Measurements from ENCODE around the gene ZRSR2. TPM values are rescaled to one million over a fixed set of nuclear protein-coding genes. Genes with fewer than 3 reads are reported as not detected.

The ZRSR2 gene
- total RNA-seq, 1 experiment from 2014 or later, result 3.0 TPM

GRCh38 chrX:15841853-15842516, 51.7 kb downstream of the ZRSR2 start:
- no peaks in the 10 kb centered on the region for H3K4me1 ChIP-seq (ENCODE audit: control insufficient read depth, insufficient read depth, low read length)
- TF ChIP-seq SIN3A (IDR thresholded peaks at IDR 0.05; ENCODE audit: borderline replicate concordance, insufficient read depth, low read depth, low read length), result no peak
- no peak for TF ChIP-seq TCF7L2 (IDR thresholded peaks at IDR 0.05; ENCODE audit: low read depth, low read length)
- ATAC-seq, result no peak
- H3K4me3 ChIP-seq (ENCODE audit: low read depth in 2 of 2, low read length in 2 of 2), result no peak overlapping the region
- intact Hi-C loops (cut with micrococcal nuclease; ENCODE audit: unreplicated experiment), result no loop called here
- no peaks in the 10 kb centered on the region for H3K27me3 ChIP-seq (ENCODE audit: control insufficient read depth, insufficient read depth, low read length)
- DNase-seq (ENCODE audit: low read depth, low spot score), result no peak
- ChIA-PET CTCF (no interaction called here), POLR2A (no interaction called here)
- H3K36me3 ChIP-seq (ENCODE audit: control insufficient read depth, insufficient read depth, low read length), result no peaks in the 10 kb centered on the region
- no TSS peak for BruUV-seq (replicated peaks)
- in situ Hi-C loops (cut with HindIII; ENCODE audit: low pct_unique_long_range_greater_than_20kb, low sequenced_read_pairs), result no loop called here
- H3K9me3 ChIP-seq (ENCODE audit: control insufficient read depth, insufficient read depth, low read depth, low read length), result no peaks in the 10 kb centered on the region
- no peak overlapping the region for H3K27ac ChIP-seq (ENCODE audit: low read length)

GRCh38 chrX:15843960-15844359, 53.7 kb downstream of the ZRSR2 start:
- H3K4me1 ChIP-seq (ENCODE audit: control insufficient read depth, insufficient read depth, low read length), result no peaks in the 10 kb centered on the region
- no peaks in the 10 kb centered on the region for H3K36me3 ChIP-seq (ENCODE audit: control insufficient read depth, insufficient read depth, low read length)
- in situ Hi-C loops (cut with HindIII; ENCODE audit: low pct_unique_long_range_greater_than_20kb, low sequenced_read_pairs) (no loop called here), intact Hi-C loops (cut with micrococcal nuclease; ENCODE audit: unreplicated experiment) (no loop called here)
- ChIA-PET CTCF (no interaction called here), POLR2A (no interaction called here)
- H3K27ac ChIP-seq (ENCODE audit: low read length), result no peak overlapping the region
- no peak for ATAC-seq
- no TSS peak for BruUV-seq (replicated peaks)
- H3K4me3 ChIP-seq (ENCODE audit: low read depth in 2 of 2, low read length in 2 of 2), result no peak overlapping the region
- no peaks in the 10 kb centered on the region for H3K27me3 ChIP-seq (ENCODE audit: control insufficient read depth, insufficient read depth, low read length)
- H3K9me3 ChIP-seq (ENCODE audit: control insufficient read depth, insufficient read depth, low read depth, low read length), result no peaks in the 10 kb centered on the region
- TF ChIP-seq SIN3A (IDR thresholded peaks at IDR 0.05; ENCODE audit: borderline replicate concordance, insufficient read depth, low read depth, low read length), result no peak
- no peak for TF ChIP-seq REST (IDR thresholded peaks at IDR 0.05; ENCODE audit: insufficient read depth in 1 of 2, low read depth in 2 of 2, low read length in 1 of 2)
- TF ChIP-seq POLR2AphosphoS5 (IDR thresholded peaks at IDR 0.05; ENCODE audit: low read depth, low read length), result no peak
- no peak for TF ChIP-seq TCF7L2 (IDR thresholded peaks at IDR 0.05; ENCODE audit: low read depth, low read length)
- TF ChIP-seq CTCF (IDR thresholded peaks at IDR 0.05), result no peak
- no peak for DNase-seq (ENCODE audit: low read depth, low spot score)

GRCh38 chrX:15848576-15848975, 58.3 kb downstream of the ZRSR2 start:
- intact Hi-C loops (cut with micrococcal nuclease; ENCODE audit: unreplicated experiment), result no loop called here

More at GRCh38 chrX:15848576-15848975, 58.3 kb downstream of the ZRSR2 start:
- Histone ChIP-seq H3K27ac (ENCODE audit: low read length) (no peak overlapping the region), H3K36me3 (ENCODE audit: control insufficient read depth, insufficient read depth, low read length) (no peaks in the 10 kb centered on the region), H3K4me3 (ENCODE audit: low read depth in 2 of 2, low read length in 2 of 2) (no peak overlapping the region), H3K4me1 (ENCODE audit: control insufficient read depth, insufficient read depth, low read length) (no peaks in the 10 kb centered on the region), H3K27me3 (ENCODE audit: control insufficient read depth, insufficient read depth, low read length) (no peaks in the 10 kb centered on the region), H3K9me3 (ENCODE audit: control insufficient read depth, insufficient read depth, low read depth, low read length) (no peaks in the 10 kb centered on the region)
- CTCF ChIA-PET, result no interaction called here
- no TSS peak for BruUV-seq (replicated peaks)
- DNase-seq (ENCODE audit: low read depth, low spot score), result no peak
- no peak for TF ChIP-seq REST (IDR thresholded peaks at IDR 0.05; ENCODE audit: insufficient read depth in 1 of 2, low read depth in 2 of 2, low read length in 1 of 2)
- TF ChIP-seq CTCF (IDR thresholded peaks at IDR 0.05), result no peak
- no peak for TF ChIP-seq TCF7L2 (IDR thresholded peaks at IDR 0.05; ENCODE audit: low read depth, low read length)
- TF ChIP-seq POLR2AphosphoS5 (IDR thresholded peaks at IDR 0.05; ENCODE audit: low read depth, low read length), result no peak
- TF ChIP-seq SIN3A (IDR thresholded peaks at IDR 0.05; ENCODE audit: borderline replicate concordance, insufficient read depth, low read depth, low read length), result no peak
- no peak for ATAC-seq
- POLR2A ChIA-PET, result no interaction called here
- in situ Hi-C loops (cut with HindIII; ENCODE audit: low pct_unique_long_range_greater_than_20kb, low sequenced_read_pairs), result no loop called here
